Mononuclear cell (primary cell): Measurements from ENCODE around the gene MTMR11. TPM values are rescaled to one million over a fixed set of nuclear protein-coding genes. Genes with fewer than 3 reads are reported as not detected.

Experiments
- total RNA-seq: library from RNA; depleted of rRNA; stranded (reverse); fragments of >200 nt; gene quantifications from one replicate; pipeline ENCODE4 v1.2.3, GENCODE V29; 2012

The MTMR11 gene
- total RNA-seq, 1 donor = 22.9 TPM

Other genes with a start within 250 kb of the MTMR11 start
- 26.2 TPM for gene FCGR1A, start 154.2 kb downstream of the MTMR11 start, total RNA-seq
- 4.0 TPM for gene BOLA1, start 37.3 kb downstream of the MTMR11 start, total RNA-seq
- gene SV2A, start 19.0 kb downstream of the MTMR11 start, total RNA-seq = 0.73 TPM
- gene SF3B4, start 9.1 kb downstream of the MTMR11 start, total RNA-seq = 17.7 TPM
- 1.5 TPM for gene OTUD7B, start 73.8 kb upstream of the MTMR11 start, total RNA-seq
- gene VPS45, start 130.9 kb upstream of the MTMR11 start, total RNA-seq = 11.5 TPM
- 80.9 TPM for gene PLEKHO1, start 213.0 kb upstream of the MTMR11 start, total RNA-seq